DND-41 (cell line): ENCODE measurements around the gene TMEM165.

Experiments used
- ATAC-seq: fragments of 200-7000 bp; cut with Tn5 transposase; 3 replicates; pipeline ENCODE4 v1.9.1; 2021; ENCODE audit warnings: low read depth; ENCODE audit not compliant: insufficient read depth
- DNase-seq: peaks from one replicate; pipeline ENCODE4 v3.0.0-alpha.2; 2020
- H2AFZ ChIP-seq: 2 replicates; pipeline ENCODE4 v1.6.0; 2012; ENCODE audit warnings: low read depth, low read length
- H3K27ac ChIP-seq: 2 replicates; pipeline ENCODE4 v1.5.1; 2012; ENCODE audit warnings: low read length, inconsistent platforms
- H3K27me3 ChIP-seq: fragments of 200-600 bp; sonication (generic); 2 replicates; pipeline ENCODE4 v1.6.0; 2012; ENCODE audit warnings: low read length, mild to moderate bottlenecking, inconsistent platforms; ENCODE audit not compliant: insufficient read depth, poor library complexity
- H3K36me3 ChIP-seq: 2 replicates; pipeline ENCODE4 v1.5.1; 2012; ENCODE audit warnings: low read length, inconsistent platforms; ENCODE audit not compliant: insufficient read depth
- H3K4me1 ChIP-seq: 2 replicates; pipeline ENCODE4 v1.5.1; 2012; ENCODE audit warnings: mild to moderate bottlenecking, low read length; ENCODE audit not compliant: insufficient read depth
- H3K4me2 ChIP-seq: 2 replicates; pipeline ENCODE4 v1.6.0; 2012; ENCODE audit warnings: mild to moderate bottlenecking, moderate library complexity, low read length, inconsistent platforms; ENCODE audit not compliant: insufficient read depth
- H3K4me3 ChIP-seq, 2 experiments: fragments of 200-600 bp in 1 of 2; shearing (Covaris generic) in 1 of 2; 2 replicates each; pipeline ENCODE4 v1.5.1; 2012 to 2016; ENCODE audit warnings: inconsistent platforms in 2 of 2, low read length in 2 of 2, mild to moderate bottlenecking in 2 of 2, low read depth in 1 of 2, moderate library complexity in 1 of 2
- H3K79me2 ChIP-seq: 2 replicates; pipeline ENCODE4 v1.6.0; 2012; ENCODE audit warnings: low read length, inconsistent platforms; ENCODE audit not compliant: insufficient read depth
- H3K9ac ChIP-seq: 2 replicates; pipeline ENCODE4 v1.6.0; 2012; ENCODE audit warnings: low read depth, mild to moderate bottlenecking, inconsistent platforms, low read length, moderate library complexity
- H3K9me3 ChIP-seq: 2 replicates; pipeline ENCODE4 v1.5.1; 2012; ENCODE audit warnings: low read length, moderate library complexity, mild to moderate bottlenecking, inconsistent platforms; ENCODE audit not compliant: insufficient read depth, severe bottlenecking
- H4K20me1 ChIP-seq: 2 replicates; pipeline ENCODE4 v1.6.0; 2012; ENCODE audit warnings: low read length; ENCODE audit not compliant: insufficient read depth
- CTCF ChIP-seq: IDR thresholded peaks from 2 replicates; pipeline ENCODE4 v1.5.1; 2012; ENCODE audit warnings: borderline replicate concordance, low read length, moderate library complexity, mild to moderate bottlenecking; ENCODE audit not compliant: poor library complexity, severe bottlenecking; ENCODE audit errors: extremely low read depth
- EZH2 ChIP-seq: IDR thresholded peaks from 3 replicates; pipeline ENCODE4 v1.6.1; 2012; ENCODE audit warnings: borderline replicate concordance, low read depth, mild to moderate bottlenecking, moderate library complexity, low read length, inconsistent platforms; ENCODE audit not compliant: severe bottlenecking

The TMEM165 gene

GRCh38 chr4:55468724-55469123, 73.0 kb downstream of the TMEM165 start:
- Histone ChIP-seq H2AFZ (no peak overlapping the region), H3K27me3 (no peaks in the 10 kb centered on the region), H3K9ac (no peak overlapping the region), H3K4me3 (no peak overlapping the region), H4K20me1 (no peaks in the 10 kb centered on the region), H3K79me2 (no peaks in the 10 kb centered on the region), H3K4me2 (no peak overlapping the region), H3K27ac (no peak overlapping the region), H3K9me3 (no peaks in the 10 kb centered on the region), H3K36me3 (peaks cover 39% of the 10 kb centered on the region), H3K4me1 (no peaks in the 10 kb centered on the region)
- no peak for DNase-seq
- ATAC-seq: no peak
- TF ChIP-seq EZH2 (no peak), CTCF (no peak)

- DNase-seq (no peak), ATAC-seq (no peak)
- no peaks in the 10 kb centered on the region for H4K20me1 ChIP-seq
- no peak overlapping the region for H3K27ac ChIP-seq
- no peaks in the 10 kb centered on the region for H3K79me2 ChIP-seq
- no peaks in the 10 kb centered on the region for H3K27me3 ChIP-seq
- no peaks in the 10 kb centered on the region for H3K4me1 ChIP-seq
- H3K4me3 ChIP-seq: no peak overlapping the region
- H2AFZ ChIP-seq: no peak overlapping the region
- TF ChIP-seq EZH2 (no peak), CTCF (no peak)
- H3K9ac ChIP-seq: no peak overlapping the region
- peaks cover 5% of the 10 kb centered on the region for H3K9me3 ChIP-seq
- H3K36me3 ChIP-seq: peaks cover 51% of the 10 kb centered on the region
- H3K4me2 ChIP-seq: no peak overlapping the region
Measured at GRCh38 chr4:55469979-55470378, 74.2 kb downstream of the TMEM165 start.
